Measurements from ENCODE around the gene LZTR1.
A peak's percentile ranks its signal among the peaks of the same experiment; 100 is the strongest.
"Not testable (repeated sequence)": the region's sequence is repeated elsewhere in the genome, so short reads cannot be mapped to it uniquely, and the experiment has no call there.

Gene LZTR1

DNA sequence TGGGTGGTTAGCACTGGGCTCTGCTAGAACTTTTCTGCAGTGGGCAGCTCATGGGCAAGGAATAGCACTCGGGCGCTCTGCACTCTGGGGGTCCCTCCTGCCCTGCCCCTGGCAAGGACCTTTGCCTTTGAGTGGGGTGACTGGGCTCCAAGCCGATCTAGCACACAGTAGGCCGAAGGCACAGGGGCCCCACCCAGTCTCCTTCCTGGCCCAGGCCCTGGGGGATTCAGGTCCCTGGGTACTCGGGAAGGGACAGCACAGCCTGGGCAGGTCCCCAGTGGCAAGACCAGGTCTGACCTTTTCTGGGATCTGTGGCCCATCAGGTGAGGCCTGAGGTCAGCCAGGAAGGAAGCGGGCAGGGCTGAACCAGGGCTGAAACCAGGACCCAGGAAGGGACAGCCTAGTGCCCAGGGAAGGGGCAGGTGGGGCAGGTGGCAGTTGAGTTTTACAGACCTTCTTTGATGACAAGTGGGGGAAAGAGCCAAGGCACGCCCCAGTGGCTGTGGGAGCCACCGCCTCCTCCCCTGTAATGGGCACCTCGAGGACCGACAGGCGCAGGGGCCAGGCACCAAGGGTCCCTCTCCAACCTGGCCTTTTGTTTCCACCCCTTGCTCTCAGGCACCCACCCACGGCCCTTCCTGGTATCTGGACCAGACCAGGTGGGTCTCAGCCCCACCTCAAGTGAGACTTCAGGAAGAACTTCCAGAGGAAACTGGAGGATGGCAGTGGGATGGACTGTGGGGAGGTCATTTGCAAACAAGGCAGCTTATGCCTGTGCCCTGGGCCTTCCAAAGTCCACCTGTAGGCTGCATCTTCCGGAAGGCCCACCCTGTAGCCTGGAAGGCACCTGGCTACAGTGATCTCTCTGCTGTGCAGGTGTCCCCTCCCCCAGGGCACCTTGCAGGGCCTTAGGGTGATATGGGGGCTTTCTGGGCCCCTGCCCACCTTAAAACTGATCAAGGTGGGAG is 15.9 kb upstream of the LZTR1 start:
- no peak for DNase-seq (ENCODE audit: low read depth in 2 of 2)

DNA sequence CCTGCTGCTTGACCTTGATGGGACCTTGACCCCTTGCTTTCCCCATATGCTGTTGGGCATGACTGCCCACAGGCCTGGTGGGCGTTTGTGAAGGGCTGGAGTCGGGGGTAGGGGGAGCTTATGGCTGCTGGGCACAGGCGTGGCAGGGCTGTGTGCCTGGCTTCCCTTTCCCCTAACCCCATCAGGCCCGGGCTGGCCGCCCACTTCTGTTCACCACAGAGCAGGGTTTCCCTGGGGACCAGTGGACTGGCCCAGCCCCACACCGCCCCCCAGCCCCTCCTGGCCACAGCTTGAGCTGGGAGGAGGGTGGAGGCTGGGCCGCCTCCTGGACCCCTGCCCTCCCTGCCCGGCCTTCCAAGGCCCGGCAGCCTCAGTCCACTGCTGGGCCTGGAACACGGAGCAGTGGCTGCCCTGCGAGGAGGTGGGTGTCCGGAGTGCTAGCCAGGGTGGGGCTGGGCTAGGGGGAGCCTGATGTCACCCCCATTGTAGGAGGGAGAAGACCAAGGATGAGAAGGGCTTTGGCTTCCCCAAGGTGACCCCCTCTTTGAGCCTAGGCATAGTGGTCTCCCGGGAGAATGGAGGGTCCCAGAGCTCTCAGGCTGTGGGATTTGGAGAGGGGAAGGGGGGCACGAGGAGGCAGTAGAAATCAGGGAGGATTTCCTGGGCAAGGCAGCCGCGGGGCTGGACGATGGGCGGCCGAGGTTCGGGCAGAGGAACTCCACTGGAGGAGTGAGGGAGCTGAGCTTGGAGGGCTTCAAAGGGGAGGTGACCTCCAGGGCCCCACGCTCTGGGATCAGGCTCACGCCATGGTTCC is 15.0 kb upstream of the LZTR1 start, which contains the start of gene AIFM3:
Gene AIFM3, plus strand, starts transcription at position 373 of the 814 bp plus-strand sequence. CDS start 690 bp downstream, outside the sequence.
- no peak for DNase-seq (ENCODE audit: low read depth in 2 of 2)

DNA sequence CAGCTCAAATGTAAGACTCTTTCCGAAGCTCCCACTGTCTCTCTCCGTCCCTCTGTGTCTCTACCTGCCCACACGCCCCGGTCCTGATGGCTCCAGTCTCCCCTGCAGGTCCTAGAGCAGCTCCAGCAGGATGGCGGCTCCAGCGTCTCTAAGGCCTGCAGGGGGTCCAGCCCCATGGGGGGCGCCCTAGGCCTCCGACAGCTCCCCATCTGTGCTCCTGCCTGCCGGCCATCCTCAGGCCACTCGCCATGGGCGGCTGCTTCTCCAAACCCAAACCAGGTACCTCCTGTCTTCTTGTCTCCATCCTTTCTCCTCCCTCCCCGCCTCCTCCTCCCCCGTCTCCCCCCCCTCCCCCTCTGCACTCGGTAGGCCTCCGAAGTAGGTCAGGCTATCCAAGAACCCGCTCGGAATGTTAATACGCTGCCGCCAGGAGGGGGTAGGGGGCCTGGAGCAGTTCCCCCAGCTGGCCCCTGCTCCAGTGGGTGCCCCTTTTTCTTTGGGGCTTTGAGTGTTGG is 14.3 kb upstream of the LZTR1 start:
- DNase-seq (ENCODE audit: low read depth in 2 of 2) = no peak

DNA sequence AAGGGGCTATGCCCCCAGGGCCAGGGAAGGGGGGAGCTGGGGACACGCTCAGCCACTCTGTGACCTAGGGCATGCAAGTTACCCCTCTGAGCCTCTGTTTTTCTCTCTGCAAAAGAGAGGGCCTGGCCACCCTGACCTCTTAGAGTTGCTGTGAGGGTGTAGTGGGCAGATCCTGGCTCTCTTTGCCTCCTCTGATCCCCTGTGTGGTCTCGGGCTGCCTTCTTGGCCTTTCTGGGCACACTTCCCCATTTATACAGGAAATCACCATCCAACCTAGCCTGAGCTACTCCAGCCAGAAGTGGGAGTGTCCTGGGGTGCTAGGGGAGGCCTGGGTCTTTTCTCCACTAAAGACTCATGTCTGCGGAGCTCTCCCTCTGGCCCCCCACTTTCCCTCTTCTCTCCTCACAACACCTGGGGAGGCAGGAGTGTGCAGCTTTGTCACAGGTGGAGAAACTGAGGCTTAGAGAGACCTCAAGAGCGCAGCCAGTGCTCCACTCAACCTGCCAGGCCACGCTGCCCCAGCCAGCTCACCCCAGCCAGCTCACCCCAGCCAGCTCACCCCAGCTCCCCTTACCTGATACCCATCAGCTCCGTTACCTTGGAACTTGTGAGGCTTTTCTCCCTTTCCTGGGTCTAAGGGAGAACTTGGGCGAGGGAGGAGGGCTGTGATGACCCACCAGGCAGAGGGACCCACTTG is 13.7 kb upstream of the LZTR1 start:
- DNase-seq (ENCODE audit: low read depth in 2 of 2) = no peak

DNA sequence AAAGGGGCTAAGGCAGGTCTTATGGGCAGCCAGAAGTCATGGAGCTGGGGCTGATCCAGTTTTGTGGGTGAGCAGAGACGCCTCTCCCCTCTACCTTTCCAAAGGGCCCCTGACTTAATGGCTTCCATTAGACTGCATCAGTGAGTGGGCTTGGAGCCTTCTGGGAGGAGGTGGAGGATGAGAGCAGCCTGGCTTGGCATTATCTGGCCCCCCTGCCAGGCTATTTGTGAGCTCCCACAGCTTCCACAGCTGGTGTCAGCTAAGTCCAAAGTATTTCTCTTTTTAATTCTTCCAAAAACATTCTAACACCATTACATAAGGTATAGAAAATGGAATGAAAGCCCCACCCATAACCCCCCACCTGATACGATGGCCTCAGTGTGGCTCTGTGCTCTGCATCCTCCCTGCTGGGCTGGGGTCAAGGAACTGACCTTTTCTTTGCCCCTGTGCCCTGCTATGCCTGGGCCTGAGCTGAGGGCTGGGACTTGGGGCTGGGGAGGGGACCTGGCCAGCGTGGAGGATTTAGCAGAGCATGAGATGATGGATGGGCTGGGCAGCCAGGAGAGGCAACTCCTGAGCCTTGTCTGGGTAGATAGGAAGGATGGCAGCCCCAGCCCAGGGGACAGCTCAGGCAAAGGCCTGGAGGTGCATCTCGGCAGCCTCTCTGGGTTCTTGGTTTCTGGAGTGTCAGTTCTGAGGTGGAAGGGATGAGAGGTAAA is 11.0 kb upstream of the LZTR1 start:
- DNase-seq (ENCODE audit: low read depth in 2 of 2) = no peak

DNA sequence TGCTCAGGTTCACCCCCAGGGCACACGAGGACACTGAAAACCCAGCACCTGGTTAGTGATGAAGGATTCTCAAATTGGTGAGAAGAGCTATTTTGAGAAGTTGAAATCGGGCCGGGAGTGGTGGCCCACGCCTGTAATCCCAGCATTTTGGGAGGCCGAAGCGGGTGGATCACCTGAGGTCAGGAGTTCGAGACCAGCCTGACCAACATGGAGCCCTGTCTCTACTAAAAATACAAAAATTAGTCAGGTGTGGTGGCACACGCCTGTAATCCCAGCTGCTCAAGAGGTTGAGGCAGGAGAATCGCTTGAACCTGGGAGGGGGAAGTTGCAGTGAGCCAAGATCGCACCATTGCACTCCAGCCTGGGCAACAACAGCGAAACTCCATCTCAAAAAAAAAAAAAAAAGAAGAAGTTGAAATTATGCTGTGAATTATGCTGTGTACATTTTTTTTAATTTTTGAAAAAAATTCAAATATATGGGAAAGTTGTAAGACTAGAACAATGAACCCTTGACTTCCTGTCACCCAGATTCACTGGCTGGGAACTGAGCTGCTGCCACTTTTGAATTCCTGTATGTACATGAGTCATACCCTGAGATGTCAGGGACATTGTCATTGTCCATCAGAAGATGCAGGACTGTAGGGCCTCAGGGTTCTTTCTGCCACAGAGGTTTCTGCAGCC is 9.9 kb upstream of the LZTR1 start:
- not testable (repeated sequence) for DNase-seq (ENCODE audit: low read depth in 2 of 2)

DNA sequence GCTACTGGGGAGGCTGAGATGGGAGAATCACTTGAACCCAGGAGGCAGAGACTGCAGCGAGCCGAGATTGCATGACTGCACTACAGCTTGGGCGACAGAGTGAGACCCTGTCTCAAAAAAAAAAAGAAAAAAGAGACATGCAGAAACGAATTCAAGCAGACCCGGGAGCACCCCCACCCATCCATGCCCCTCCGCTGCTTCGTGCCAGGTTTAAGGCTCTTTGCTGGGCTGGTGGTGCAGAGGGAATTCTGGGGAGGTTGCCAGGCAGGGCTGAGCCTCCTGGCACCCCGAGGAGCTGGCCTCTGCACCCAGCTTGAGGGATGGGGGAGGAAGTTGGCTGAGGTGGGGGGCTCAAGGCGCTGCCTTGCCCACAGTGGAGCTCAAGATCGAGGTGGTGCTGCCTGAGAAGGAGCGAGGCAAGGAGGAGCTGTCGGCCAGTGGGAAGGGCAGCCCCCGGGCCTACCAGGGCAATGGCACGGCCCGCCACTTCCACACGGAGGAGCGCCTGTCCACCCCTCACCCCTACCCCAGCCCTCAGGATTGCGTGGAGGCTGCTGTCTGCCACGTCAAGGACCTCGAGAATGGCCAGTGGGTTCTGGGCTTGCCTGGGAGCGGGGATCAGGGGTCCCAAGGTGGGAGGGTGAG is 9.0 kb upstream of the LZTR1 start:
- no peak for DNase-seq (ENCODE audit: low read depth in 2 of 2)

DNA sequence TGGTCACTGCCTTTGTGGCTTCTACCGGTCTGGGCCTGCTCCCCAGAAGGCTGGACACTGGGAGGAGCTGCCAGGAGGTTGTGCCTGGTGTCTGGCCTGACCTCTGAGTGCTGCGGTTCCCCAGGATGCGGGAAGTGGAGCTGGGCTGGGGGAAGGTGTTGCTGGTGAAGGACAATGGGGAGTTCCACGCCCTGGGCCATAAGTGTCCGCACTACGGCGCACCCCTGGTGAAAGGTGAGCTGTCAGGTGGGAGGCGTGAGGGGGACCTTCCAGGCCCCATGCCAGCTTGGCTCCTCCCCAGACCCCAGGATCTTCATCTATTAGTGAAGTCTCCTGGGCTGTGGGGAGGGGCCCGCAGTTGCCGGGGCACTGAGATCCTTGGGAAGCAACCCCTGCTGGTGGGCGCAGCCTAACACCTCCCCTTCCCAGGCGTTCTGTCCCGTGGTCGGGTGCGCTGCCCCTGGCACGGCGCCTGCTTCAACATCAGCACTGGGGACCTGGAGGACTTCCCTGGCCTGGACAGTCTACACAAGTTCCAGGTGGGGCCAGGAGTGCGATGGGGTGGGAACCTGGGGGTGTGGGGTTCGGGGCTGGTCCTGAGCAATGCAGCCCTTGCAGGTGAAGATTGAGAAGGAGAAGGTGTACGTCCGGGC is 8.3 kb upstream of the LZTR1 start:
- no peak for DNase-seq (ENCODE audit: low read depth in 2 of 2)

DNA sequence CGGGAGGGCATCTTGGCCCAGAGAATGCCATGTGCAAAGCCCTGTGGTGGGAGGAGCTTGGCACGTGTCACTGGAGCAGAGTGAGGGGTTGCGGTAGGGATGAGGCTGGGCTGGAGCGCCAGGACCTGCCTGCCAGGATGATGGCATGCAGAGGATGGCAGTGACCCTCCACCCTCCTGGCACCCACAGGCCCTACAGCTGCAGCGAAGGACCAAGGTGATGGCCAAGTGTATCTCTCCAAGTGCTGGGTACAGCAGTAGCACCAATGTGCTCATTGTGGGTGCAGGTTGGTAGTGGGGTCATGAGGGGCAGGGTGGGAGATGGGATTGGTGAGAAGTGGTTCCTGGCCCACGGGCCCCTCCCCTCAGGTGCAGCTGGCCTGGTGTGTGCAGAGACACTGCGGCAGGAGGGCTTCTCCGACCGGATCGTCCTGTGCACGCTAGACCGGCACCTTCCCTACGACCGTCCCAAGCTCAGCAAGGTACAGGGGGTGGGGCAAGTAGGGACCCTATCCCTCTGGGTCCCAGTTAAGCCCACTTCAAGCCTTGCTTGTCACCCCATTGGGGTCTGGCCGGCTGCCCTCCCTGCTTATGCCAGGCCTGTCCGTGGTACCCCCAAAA is 7.7 kb upstream of the LZTR1 start:
- DNase-seq (ENCODE audit: low read depth in 2 of 2) = no peak

DNA sequence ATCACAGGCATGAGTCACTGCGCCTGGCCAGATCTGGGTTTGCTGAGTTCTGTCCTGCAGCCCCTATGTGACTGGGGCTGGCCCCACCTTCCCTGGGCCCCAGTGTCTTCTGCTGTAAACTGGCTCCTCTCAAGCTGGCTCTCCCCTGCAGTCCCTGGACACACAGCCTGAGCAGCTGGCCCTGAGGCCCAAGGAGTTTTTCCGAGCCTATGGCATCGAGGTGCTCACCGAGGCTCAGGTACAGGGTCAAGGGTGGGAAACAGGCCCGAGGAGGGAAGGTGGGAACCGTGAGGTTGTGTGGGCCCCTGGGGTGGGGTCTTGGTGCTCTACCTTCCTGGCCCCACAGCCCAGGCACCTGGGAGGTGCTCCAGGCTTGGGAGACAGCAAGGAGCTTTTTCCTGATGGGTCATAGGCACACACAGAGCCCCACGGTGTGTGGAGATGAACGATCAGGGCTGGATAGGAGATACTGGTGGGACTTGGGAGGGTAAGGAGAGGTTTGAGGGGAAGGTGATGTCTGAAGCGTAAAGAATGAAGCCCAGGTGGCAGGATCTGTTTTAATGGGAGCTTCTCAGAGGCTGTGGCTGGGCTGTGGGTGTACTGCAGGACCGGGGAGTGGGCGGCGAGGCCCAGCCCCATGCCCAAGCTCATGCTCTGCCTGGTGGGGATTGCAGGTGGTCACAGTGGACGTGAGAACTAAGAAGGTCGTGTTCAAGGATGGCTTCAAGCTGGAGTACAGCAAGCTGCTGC is 6.4 kb upstream of the LZTR1 start:
- no peak for DNase-seq (ENCODE audit: low read depth in 2 of 2)

DNA sequence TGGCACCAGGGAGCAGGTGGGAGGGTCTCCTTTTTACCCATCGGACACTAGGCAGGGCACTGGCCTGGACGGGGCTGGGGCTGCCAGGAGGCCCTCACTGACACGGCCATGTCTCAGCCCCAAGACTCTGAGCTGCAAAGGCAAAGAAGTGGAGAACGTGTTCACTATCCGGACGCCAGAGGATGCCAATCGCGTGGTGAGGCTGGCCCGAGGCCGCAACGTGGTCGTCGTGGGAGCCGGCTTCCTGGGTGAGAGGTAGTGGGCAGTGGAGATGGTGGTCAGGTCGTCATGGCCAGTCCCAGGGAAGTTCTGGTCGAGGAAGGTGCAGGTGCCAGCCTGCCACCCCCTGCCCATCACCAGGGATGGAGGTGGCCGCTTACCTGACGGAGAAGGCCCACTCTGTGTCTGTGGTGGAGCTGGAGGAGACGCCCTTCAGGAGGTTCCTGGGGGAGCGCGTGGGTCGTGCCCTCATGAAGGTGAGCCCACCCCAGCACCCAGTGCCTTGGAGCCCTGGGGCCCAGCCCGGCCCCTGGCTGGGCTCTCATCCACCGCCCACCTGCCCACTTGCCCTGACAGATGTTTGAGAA is 5.7 kb upstream of the LZTR1 start:
- DNase-seq (ENCODE audit: low read depth in 2 of 2) = no peak

DNA sequence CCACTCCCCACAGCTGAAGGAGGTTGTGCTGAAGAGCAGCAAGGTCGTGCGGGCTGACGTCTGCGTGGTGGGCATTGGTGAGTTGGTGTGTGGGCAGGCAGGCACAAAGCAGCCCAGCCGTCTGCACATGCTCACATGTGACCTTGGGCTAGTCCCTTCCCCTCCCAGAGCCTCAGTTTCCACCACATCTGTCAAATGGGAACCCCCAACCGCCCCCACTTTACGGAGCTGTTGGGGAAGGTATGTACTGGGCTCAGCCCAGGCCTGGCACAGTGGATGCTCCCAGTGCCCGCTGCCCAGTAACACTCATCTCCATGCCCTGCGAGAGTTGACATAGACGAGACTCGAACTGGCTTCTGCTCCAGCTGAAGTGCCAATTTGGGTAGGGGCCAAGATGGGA is 5.1 kb upstream of the LZTR1 start:
- no peak for DNase-seq (ENCODE audit: low read depth in 2 of 2)

DNA sequence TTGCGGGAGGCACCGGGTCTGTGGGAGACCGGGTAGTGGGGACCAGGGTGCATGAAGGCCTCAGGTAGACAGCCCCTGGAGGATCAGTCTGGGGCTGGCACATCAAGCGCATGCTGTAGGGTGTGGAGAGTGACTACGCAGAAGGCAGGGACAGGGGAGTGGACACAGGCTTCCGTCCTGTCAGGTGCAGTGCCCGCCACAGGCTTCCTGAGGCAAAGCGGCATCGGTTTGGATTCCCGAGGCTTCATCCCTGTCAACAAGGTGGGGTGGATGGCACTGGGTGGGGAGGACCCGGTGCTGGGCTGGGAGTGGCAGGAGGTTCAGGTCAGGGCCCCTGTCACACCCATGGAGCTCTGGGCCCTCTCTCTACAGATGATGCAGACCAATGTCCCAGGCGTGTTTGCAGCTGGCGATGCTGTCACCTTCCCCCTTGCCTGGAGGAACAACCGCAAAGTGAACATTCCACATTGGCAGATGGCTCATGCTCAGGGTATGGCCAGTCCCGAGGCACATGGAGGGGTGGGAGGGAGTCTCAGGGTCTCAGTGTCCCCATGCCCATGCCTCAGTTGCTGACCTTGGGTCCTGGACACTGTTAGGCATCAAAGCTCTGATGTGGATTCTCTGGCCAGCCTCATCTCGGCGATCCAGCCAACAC is 4.5 kb upstream of the LZTR1 start:
- no peak for DNase-seq (ENCODE audit: low read depth in 2 of 2)

DNA sequence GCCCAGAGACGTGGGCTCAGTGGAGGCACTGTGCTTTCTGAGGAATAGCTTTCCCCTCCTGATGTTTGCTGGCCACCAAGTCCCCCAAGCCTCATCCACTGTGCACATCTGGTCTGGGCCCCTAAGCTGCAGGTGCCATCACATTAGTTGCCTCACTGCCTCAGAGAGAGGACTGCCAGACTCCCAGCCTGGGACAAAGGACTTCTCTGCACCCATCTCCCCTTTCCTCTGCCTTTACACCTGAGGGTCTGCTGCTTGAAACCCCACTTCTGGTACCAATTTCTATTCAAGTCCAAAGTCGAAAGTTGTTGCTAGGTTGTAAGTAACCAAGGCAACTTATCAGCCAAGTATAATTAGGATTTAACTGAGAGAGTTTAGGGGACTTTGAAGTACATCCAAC is 3.7 kb upstream of the LZTR1 start:
- DNase-seq (ENCODE audit: low read depth in 2 of 2) = no peak

DNA sequence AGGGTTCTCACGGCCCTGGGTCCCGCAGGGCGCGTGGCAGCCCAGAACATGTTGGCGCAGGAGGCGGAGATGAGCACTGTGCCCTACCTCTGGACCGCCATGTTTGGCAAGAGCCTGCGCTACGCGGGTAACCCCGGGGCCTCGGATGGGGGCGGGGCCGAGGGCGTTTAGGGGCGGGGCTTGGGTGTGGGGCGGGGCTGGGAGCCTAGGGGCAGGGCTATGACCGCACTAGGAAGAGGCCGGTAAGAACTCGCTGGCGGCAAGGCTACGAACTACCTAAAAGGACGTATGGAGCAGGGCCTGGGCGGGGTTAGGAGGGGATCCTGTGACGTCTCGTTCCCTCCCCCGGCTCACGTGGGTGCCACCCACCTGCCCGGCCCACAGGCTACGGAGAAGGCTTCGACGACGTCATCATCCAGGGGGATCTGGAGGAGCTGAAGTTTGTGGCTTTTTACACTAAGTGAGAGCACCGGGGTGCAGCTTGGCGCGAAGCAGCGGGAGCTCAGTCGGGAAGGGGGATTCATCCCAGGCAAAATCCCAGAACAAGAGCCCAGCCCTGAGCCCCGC is 2.8 kb upstream of the LZTR1 start:
- DNase-seq (ENCODE audit: low read depth in 2 of 2) = peak in 1 of 2 experiments; percentile 45

DNA sequence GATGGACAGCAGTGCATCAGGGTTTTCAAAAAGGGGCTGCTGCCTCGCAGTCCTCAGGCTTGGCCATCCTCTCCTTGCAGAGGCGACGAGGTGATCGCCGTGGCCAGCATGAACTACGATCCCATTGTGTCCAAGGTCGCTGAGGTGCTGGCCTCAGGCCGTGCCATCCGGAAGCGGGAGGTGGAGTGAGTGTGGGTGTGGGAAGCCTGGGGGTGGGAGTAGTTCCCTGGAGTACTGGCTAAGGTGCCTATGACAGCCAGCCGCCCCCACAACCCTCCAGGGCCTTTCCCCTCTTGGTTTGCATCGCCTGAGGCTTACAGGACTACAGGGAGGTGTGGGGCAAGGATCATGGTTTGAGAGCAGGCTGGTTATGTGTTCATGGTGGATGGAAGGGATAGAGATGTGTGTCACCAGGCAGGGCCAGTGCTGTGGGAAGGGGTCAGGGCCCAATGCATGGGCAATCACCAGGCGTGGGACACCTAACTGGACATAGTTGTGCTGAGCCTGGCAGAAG is 2.1 kb upstream of the LZTR1 start:
- DNase-seq (ENCODE audit: low read depth in 2 of 2) = no peak

DNA sequence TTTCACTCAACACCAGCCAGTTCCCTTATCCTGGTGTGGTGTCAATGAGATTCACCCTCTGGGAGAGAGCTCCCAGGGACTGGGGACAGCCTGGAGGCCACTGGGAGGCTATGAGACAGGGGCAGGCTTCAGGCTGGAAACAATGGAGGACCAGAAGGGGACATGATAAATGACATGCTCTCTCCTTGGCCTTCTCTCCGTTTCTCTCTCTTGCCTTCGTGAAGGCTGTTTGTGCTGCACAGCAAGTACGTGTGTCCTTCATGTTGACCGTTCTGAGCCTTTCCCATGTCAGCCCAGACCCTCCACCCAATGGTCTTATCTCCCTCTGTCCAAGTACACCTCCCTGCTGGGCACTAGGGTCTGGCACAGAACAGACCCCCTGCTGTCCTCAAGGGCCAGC is 1.6 kb upstream of the LZTR1 start:
- no peak for DNase-seq (ENCODE audit: low read depth in 2 of 2)
